ENCODE measurements around the gene PIEZO1.
"Not testable (repeated sequence)": the region's sequence is repeated elsewhere in the genome, so short reads cannot be mapped to it uniquely, and the experiment has no call there.

PIEZO1 gene

DNA sequence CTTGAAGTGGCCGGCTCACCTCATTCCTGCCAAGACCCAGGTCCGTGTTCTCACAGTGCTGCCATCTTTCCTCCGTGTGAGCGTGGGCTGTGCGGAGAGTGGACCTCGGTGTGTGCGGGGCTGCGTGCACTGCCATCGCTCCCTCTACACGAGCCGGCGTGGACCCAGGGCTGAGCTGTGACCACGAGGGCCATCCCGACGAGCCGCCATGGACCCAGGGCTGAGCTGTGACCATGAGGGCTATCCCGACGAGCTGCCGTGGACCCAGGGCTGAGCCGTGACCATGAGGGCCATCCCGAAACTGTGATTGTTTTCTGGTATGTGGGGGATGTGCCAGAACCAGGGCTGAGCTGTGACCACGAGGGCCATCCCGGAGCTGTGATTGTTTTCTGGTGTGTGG, 113.2 kb downstream of the PIEZO1 start:
- no peak for DNase-seq (ENCODE audit: low read depth in 3 of 3, low spot score in 1 of 3)

GRCh38 chr16:88669980-88670379, 115.0 kb downstream of the PIEZO1 start:
- DNase-seq (ENCODE audit: low read depth in 3 of 3, low spot score in 1 of 3) = no peak

DNA sequence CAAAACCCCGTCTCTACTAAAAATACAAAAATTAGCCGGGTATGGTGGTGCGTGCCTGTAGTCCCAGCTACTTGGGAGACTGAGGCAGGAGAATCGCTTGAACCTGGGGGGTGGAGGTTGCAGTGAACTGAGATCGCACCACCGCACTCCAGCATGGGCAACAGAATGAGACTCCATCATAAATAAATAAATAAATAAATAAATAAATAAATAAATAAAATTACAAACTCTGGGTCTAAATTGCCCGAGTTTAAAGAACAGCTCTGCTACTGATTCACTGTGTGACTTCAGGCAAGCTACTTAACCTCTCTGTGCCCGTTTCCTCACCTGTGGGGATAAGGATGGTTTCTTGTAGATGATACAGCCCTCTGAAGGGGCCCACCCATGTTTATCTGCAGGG, 115.5 kb downstream of the PIEZO1 start:
- DNase-seq (ENCODE audit: low read depth in 3 of 3, low spot score in 1 of 3) = not testable (repeated sequence)

GRCh38 chr16:88667461-88667860, 117.6 kb downstream of the PIEZO1 start:
- DNase-seq (ENCODE audit: low read depth in 3 of 3, low spot score in 1 of 3) = no peak

DNA sequence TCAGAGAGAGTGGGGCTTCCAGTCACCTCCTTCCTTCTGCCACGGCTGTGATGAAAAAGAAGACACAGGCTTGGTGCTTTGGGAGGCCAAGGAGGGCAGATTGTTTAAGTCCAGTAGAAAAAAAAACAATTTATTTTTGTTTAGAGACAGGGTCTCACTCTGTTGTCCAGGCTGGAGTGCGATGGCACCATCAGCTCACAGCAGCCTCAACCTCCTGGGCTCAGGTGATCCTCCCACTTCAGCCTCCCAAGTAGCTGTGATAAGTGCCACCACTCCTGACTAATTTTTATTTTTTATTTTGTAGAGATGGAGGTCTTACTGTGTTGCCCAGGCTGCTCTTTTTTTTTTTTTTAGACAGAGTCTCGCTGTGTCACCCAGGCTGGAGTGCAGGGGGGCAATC, 119.5 kb downstream of the PIEZO1 start:
- DNase-seq (ENCODE audit: low read depth in 3 of 3, low spot score in 1 of 3) = no peak
